Neural progenitor cell (in vitro differentiated cells): ENCODE data around the gene TGFBR3.

ENCODE experiments used
- EZH2 ChIP-seq: fragments of 200-600 bp; sonication (generic); IDR thresholded peaks from 2 replicates; pipeline ENCODE4 v1.6.1; 2017; ENCODE audit warnings: antibody characterized with exemption, mild to moderate bottlenecking, moderate library complexity
- TF ChIP-seq, protein P1 (sequence below): fragments of 200-600 bp; sonication (generic); IDR thresholded peaks from 2 replicates; pipeline ENCODE4 v1.5.1; 2017; ENCODE audit warnings: antibody characterized with exemption, mild to moderate bottlenecking

- TF ChIP-seq, protein P1, sequence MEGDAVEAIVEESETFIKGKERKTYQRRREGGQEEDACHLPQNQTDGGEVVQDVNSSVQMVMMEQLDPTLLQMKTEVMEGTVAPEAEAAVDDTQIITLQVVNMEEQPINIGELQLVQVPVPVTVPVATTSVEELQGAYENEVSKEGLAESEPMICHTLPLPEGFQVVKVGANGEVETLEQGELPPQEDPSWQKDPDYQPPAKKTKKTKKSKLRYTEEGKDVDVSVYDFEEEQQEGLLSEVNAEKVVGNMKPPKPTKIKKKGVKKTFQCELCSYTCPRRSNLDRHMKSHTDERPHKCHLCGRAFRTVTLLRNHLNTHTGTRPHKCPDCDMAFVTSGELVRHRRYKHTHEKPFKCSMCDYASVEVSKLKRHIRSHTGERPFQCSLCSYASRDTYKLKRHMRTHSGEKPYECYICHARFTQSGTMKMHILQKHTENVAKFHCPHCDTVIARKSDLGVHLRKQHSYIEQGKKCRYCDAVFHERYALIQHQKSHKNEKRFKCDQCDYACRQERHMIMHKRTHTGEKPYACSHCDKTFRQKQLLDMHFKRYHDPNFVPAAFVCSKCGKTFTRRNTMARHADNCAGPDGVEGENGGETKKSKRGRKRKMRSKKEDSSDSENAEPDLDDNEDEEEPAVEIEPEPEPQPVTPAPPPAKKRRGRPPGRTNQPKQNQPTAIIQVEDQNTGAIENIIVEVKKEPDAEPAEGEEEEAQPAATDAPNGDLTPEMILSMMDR = no peak
- TF ChIP-seq EZH2 = no peak
Observed at GRCh38 chr1:91643431-91643830, 242.5 kb downstream of the TGFBR3 start.
